GM18498 (cell line): Measurements from ENCODE around the gene GLRA3.
A peak's percentile ranks its signal among the peaks of the same experiment; 100 is the strongest.
"Not testable (repeated sequence)": the region's sequence is repeated elsewhere in the genome, so short reads cannot be mapped to it uniquely, and the experiment has no call there.

ENCODE experiments used
- ATAC-seq: cut with Tn5 transposase; IDR thresholded peaks from one replicate; pipeline ENCODE4 v1.9.1; 2021; ENCODE audit warnings: mild to moderate bottlenecking, moderate library complexity; ENCODE audit not compliant: unreplicated experiment

GLRA3 gene

DNA sequence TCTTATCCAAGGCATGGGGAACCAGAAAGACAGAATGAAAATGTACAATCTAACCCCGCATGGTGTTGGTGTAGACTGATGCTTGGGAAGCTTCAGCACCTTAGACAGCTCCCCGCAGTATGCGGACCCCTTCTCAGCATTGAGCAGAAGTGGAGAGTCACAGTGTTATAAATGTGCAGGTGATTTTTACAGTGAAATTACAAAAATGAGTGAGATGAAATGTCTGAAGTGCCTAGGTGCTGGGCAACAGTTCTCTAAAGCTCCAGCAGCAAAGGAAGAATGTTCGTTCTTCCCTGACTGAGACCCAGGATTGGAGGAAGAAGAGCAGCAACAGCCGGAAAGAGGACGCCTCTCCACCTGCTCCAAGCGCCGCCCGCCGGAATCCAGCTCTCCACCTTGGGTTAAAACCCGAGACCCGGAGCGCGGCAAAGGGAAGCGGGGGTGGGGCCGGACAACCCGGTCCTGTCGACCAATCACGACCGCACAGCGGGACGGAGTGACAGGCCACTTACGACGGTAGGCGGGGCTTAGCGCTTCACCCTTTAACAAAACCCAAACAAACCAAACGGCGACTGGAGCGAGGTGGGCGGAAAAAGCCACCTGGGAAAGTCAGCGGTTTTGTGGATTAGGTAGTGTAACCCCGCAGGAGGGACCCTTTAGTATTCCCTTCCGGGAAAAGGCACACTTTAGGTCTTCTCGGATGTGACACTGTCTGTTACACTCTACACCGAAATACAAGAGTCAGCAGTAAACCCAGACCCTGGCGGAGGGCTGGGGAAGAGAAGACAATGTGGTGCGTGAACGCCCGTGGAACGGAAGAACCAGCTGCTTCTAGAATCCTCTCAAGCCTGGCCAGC lies at the start of gene GLRA3:
Gene GLRA3, minus strand, starts transcription at position 403 of the 857 bp plus-strand sequence. CDS start 436 bp downstream, outside the sequence.
- peak; percentile 81 for ATAC-seq

DNA sequence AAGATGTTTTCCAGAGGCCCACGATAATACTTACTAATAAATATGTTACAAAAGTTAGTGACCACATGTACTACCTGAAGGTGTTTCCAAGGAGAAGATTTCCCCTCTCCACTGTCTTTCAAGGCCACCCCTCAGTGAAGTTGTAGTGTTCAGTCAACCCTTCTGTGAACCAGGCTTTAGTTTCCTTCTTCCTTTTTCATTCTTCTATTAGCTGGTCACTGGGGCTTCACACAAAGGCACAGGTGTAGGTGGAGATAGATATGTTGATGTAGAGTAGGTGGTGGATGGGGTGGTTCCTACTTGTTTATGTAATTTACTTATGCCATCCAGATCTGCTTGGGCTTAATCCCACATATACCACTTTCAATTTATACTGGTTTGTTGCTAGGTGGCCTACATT lies 45.9 kb upstream of the GLRA3 start:
- ATAC-seq = no peak

DNA sequence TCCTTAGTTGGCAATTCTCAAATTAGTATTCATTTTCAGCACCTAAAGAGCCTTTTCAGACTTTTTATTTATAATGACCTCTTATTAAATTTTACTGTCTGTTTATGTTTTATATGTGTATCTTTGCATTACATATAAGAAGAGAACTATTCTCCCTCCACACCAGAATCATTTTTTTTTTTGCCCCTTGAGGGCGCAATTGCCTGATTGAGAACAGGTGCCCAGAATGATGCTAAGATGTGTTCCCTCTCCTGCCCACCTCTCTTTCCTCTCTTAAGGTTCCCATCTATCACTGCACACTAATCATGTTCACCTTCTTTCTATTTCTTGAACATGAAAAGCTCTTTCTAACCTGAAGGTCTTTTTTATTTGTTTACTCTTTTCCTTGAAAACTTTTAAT lies 44.9 kb upstream of the GLRA3 start:
- no peak for ATAC-seq

DNA sequence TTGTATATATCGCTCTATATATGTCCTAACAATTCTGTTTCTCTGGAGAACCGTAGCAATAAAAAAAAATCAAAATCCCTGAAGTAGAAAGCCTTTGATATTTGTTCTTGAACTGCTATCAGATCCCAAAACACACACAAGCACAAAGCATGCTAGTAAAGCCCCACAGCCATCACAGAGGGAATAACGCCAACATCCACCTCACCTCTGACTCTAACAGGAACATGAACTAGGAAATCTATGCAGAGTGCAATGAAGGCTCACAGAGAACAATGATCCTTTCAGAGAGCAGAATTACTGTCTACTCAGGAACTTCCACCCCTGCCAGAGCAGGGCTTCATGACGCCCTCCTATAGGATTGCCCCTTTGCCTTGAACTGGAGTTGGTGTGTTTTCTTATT lies 44.1 kb upstream of the GLRA3 start:
- not testable (repeated sequence) for ATAC-seq

DNA sequence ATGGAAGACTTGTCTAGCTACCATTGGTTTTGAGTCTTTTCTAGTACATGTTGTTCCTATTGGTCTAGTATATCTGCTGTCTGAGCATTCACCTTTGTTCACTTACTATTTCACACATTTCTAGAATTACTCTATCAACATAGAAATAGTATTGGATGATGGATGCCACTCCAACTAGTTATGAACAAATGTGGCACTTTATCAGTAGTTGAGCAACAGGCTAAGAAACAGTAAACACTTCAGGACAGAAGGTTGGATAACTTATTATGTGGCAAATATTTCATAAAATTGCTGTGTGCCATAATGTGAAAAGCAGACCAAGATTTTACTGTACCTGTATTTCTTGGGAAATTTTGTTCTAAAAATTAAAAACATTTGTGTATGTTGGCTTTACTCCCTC lies 42.4 kb upstream of the GLRA3 start:
- ATAC-seq = no peak

DNA sequence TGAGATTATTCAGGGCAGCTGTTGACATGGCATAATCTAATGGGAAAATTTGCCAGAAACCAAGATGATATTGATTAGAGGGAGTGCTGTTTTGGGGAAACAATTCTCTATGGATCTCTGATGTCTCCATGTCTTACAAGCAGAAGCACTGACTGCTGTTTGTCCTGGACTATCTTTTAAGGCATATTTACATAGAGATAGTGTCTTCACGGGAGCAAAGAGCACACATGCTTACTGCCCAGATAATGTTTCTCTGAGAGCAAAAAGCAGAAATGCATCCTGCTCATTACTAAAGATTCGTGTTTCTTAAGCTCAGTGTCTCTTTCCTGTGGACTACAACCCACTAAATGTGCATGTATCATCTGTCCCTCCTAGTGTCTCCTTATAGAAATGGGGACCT lies 41.3 kb upstream of the GLRA3 start:
- no peak for ATAC-seq

DNA sequence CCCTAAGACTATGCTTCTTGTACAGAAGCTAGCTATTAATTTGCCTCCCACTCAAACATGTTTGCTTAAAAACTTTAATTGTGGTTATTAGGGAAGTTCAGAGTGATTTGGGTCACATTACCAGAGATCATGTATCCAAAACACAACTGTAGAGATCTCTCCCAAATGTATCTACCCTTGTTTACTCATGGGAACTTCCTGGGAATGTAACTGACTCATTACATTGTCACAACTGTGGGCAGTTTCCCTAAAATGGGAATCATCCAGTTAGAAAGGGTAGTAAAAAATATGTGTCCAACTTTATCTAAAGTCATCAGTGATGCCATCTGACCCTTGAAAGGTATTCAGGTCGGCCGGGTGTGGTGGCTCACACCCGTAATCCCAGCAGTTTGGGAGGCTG lies 40.3 kb upstream of the GLRA3 start:
- no peak for ATAC-seq

DNA sequence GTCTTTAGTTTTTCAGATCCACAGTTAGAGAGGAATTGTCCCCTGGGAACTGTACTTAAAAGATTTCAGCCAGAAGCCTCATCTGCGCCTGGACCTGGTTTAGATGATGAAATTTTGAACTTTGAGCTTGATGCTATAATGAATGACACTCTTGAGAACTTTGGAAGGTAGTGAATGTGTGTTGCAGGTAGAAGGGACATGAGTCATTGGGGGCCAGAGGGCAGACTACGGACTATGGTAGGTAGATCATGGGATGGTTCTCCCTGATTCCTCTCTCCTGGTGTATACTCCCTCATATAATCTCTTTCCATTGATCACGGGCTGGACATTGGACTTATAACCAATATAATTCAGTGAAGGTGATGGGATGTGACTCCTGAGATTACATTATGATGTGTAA lies 38.9 kb upstream of the GLRA3 start:
- ATAC-seq = no peak

DNA sequence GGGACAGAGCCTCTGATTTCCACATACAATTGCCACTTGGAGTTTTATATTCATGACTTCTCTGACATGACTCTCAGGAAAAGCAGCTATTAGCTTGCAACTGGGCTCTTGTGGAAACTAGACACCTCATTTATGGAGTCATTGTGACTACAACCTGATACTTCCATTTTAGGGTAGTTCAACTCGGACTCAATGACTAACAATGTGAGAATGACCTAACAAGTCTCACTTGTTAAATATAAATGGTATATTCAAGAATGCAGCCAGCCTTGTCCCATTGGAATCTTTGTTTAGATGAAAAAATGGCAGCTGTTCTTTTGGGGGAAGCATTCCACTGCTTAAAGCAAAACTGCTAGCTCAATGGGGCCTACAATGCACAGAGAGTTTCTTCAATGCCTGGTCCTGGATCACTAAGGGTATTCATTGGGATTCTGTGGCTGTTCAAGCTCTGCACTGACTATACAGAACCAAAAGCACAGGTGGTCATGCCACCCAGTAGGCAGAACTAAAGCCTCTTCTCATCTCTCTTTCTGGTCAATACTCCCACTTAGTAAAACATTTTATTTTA lies 36.5 kb upstream of the GLRA3 start:
- ATAC-seq = no peak

DNA sequence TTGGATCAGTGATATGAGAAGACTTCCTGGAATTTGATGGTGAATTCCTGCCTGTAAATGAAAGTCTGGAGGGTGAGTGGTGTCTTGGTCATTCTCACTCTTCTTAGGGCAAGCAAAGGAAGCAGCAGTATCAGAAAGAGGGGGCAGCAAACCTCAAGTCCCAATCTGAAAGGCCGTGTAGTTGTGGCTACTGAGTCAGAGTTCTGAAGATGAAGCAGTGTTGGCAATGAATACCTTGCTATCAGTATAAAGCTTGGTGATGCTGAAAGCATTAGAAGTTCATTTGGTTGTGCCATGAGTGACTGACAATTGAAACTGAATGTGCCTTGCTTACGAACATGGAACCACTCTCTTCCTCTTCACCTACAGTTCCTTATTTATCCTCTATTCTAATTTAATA lies 35.0 kb upstream of the GLRA3 start:
- no peak for ATAC-seq

DNA sequence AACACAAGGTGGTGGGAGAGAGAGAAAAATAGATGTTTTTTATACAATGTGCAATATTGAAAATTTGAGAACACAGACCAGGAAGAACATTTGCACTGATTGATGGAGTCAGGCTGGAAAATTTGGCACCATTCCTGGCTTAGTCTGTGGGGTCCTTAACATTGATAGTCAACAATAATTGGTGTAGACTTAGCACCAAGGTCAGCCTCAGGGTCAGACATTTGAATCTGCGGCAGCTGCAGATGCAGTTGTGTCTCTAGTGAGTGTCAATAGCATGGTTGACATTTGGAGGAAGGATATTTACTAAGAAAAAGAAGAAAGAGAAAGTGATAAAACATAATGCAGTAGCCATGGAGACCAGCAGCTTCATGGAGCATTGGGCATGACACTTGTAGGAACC lies 31.5 kb upstream of the GLRA3 start:
- no peak for ATAC-seq

DNA sequence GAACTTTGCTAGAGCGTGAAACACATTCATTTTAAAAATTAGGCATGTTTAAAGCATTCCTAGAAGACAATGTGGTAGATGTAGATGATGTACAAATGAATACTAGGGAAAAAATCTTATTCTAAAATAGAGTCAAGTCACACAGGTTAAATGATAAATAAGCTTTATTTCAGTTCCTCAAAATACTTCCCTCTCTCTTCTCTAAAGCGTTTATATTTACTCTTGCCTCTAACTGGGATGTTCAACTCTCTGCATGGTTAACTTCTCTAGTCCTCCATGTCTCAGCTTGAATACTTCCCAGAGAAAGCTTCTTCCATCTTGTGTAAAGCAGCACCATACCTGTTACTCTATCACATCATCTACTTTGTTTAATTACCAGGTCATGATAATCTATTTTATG lies 30.9 kb upstream of the GLRA3 start:
- ATAC-seq = no peak

DNA sequence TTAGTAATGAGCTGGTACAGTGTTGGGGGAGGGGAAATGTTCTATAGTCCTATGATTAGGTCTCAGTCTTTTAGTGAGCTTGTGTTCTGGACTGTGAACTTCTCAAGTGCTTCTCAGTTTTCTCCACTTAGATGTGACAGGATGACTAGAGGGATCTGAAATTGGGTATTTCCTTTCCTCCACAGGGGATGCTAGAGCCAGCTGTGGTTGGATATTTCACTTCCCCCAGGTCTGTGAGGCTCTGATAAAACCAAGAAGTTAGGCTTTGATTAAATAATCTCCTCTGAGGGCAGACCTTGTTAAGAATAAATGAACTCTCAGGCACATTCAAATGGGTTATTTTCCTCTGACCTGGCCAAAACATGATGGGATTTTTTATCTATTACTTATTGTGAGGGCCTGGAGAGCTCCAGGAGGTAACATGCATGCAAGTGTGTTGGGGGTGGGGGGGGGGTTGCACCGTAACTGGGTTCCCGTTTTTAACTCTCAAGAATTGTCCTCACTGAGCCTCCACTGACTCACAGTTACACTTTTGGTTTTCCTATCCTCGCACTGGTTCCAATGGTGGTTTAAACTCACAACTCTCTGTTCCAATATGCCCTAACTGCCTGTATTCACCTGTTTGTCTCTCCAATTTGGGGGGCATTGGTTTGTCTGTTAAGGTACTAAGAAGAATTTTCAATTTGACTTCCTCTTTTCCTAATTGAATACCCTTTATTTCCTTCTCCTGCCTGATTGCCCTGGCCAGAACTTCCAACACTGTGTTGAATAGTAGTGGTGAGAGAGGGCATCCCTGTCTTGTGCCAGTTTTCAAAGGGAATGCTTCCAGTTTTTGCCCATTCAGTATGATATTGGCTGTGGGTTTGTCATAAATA lies 28.1 kb upstream of the GLRA3 start:
- no peak for ATAC-seq

DNA sequence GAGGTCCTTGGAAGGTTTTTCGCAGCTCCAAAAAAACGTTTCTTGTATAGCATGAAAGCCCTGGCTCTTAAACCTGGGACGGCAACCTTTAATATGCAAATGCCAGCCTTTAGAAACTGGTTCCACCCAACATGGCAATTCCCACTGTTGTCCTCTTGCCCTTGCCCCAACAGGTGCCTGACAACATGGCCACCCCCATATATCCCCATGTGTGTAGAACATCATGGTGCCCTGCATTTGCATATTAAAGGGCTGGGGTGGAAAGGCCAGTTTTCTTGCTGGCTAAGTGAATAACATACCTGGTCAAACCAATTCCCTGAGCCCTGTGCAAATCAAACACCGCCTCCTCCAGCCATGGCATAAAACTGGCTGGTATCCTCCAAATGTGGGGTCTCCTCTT lies 26.0 kb upstream of the GLRA3 start:
- ATAC-seq = no peak

DNA sequence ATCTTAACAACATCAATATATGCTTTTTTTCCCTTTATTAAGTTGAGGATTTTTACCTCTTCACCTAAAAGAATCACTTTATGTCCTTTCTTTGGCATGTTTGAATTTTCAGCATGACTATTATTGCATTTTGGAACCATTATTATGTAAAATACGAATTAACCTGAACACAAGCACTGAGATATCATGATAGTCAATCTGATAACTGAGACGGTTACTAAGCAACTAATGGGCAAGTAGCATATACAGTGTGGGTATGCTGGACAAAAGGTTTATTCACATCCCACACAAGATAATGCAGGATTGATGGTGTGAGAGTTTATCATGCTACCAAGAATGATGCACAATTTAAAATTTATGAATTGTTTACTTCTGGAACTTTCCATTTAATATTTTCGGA lies 24.6 kb upstream of the GLRA3 start:
- no peak for ATAC-seq

DNA sequence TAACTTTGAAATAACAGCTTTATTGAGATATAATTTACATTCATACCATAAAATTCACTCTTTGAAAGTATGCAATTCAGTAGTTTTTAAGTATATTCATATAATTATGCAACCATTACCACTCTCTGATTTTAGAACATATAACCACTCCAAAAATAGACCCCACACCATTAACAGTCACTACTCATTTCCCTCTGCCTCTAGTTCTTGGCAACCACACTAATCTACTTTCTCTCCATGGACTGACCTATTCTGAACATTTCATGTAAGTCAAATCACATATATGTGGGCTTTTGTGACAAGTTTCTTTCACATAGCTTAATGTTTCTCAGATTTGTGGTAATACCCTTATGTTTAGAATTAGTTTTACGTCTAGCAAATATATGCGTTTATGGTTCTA lies 19.5 kb upstream of the GLRA3 start:
- no peak for ATAC-seq

DNA sequence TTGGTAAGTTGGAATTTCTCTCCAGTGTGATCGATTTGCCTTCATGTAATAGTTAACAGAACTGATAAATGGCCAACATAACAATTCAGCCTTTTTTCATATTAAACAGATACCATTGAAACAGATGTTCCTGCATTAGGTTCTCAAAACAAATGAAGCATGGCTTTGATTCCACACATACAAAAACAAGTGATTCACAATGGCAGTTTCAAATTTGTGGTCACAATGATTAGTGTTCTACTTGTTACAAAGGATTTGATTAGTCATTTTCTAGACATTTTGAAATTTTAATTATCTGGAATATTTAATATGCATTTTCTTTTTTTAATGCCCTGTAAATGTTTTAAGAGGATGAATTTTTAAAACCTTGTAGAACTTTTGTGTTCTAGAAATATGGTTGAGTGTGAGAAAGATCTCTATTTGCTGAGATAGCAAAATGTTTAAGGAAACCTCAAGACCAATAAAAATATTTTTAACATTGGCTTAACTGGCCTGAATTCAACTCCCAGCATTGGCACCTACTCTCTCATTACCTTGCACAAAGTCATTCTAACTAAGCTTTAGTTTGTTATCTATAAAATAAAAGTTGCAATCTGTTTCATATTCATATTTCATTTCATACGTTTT lies 18.9 kb upstream of the GLRA3 start:
- no peak for ATAC-seq

DNA sequence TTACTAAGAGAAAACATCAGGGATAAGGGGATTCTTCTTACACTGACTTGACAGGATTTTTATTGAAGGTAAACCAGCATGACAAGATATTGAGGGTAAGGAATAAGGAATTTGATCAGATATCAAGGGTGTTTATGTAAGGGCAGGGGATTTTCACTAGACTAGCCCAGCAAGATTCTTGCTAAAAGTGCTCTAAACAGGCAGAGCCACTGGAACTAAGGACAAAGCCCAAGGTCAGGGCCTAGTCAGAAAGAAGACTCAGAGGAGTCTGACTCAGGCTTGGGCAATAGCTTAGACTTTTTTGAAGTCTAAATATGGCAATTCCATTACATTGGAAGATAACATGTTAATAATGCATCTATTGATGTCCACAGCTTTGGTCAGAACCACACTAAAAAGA lies 6.5 kb upstream of the GLRA3 start:
- no peak for ATAC-seq

DNA sequence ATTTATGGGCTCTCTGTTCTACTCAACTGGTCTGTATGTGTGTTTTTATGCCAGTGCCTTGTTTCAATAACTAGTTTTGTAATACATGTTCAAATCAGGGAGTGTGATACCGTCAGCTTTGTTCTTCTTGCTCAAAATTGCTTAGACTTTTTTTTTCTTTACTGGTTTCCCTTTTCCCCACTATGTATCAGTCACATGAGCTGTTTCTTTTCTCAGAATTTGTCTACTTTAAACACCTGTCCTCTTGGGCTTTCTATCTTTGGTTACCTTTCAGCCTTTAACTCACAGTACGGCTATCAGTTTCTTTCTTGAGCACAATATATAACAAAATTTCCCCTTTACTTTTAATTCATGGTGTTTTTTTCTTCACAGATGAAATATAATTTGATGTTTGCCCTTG lies 5.4 kb upstream of the GLRA3 start:
- no peak for ATAC-seq

DNA sequence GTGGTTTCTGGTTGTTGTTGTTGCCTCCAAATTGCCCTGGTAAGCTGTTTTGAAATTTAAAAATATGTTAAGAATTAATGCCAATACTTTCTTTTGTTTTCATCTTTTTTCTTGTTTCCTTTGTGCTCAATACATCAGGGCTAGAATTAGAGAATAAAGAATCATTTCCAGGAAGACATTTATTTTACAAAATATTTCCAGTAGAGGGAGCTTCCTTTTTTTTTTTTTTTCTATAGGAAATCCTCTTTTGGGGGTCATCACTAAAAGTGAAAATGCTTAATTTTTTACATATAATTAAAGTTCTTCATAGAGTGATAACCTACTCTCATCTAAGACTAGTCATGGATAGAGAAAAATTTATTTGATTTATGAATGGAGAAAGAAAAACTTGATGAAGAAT lies 2.4 kb downstream of the GLRA3 start:
- ATAC-seq = no peak

DNA sequence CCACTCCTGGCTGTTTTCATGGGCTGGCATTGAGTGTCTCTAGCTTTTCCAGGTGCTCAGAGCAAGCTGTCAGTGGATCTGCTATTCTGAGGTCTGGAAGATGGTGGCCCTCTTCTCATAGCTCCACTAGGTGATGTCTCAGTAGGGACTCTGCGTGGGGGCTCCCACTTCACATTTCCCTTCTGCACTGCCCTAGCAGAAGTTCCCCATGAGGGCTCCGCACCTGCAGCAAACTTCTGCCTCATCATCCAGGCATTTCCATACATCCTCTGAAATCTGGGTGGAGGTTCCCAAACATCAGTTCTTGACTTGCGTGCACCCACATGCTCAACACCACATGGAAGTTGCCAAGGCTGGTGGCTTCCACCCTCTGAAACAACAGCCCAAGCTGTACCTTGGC lies 13.8 kb downstream of the GLRA3 start:
- ATAC-seq = no peak
